Smooth muscle cell (in vitro differentiated cells): ENCODE results near the gene SLC35C1. TPM values are rescaled to one million over a fixed set of nuclear protein-coding genes. Genes with fewer than 3 reads are reported as not detected.

Source experiments
- DNase-seq: peaks from one replicate; lab custom pipeline; 2025; ENCODE audit not compliant: unreplicated experiment; lab: John Stamatoyannopoulos, UW
- H2AFZ ChIP-seq: fragments of 200-600 bp; sonication (generic); 2 replicates; pipeline ENCODE4 v1.6.0; 2016; ENCODE audit warnings: antibody characterized with exemption, low read depth, mild to moderate bottlenecking
- H3F3A ChIP-seq: fragments of 200-600 bp; sonication (generic); 2 replicates; pipeline ENCODE4 v1.6.0; 2017; ENCODE audit warnings: antibody characterized with exemption, low read depth
- H3K27ac ChIP-seq: fragments of 200-600 bp; sonication (generic); 2 replicates; pipeline ENCODE4 v1.5.1; 2016; ENCODE audit warnings: low read depth, mild to moderate bottlenecking
- H3K27me3 ChIP-seq: fragments of 200-600 bp; sonication (generic); 2 replicates; pipeline ENCODE4 v1.6.1; 2016; ENCODE audit warnings: low read depth, mild to moderate bottlenecking
- H3K36me3 ChIP-seq: fragments of 200-600 bp; sonication (generic); 2 replicates; pipeline ENCODE4 v1.5.1; 2016; ENCODE audit warnings: low read depth
- H3K4me1 ChIP-seq: fragments of 200-600 bp; sonication (generic); 2 replicates; pipeline ENCODE4 v1.5.1; 2016; ENCODE audit warnings: low read depth
- H3K4me2 ChIP-seq: fragments of 200-600 bp; sonication (generic); 2 replicates; pipeline ENCODE4 v1.6.0; 2016; ENCODE audit warnings: mild to moderate bottlenecking
- H3K4me3 ChIP-seq: fragments of 200-600 bp; sonication (generic); 2 replicates; pipeline ENCODE4 v1.5.1; 2016; ENCODE audit warnings: mild to moderate bottlenecking
- H3K79me2 ChIP-seq: fragments of 200-600 bp; sonication (generic); 2 replicates; pipeline ENCODE4 v1.6.0; 2016; ENCODE audit warnings: low read depth, mild to moderate bottlenecking
- H3K9ac ChIP-seq: fragments of 200-600 bp; sonication (generic); 2 replicates; pipeline ENCODE4 v1.6.0; 2016; ENCODE audit warnings: low read depth
- H3K9me3 ChIP-seq: fragments of 200-600 bp; sonication (generic); replicated peaks from 2 replicates; pipeline ENCODE4 v1.5.1; 2016; ENCODE audit warnings: low read depth
- H4K20me1 ChIP-seq: fragments of 200-600 bp; sonication (generic); 2 replicates; pipeline ENCODE4 v1.6.0; 2016; ENCODE audit warnings: low read depth
- CTCF ChIP-seq: fragments of 200-600 bp; sonication (generic); IDR thresholded peaks from 2 replicates; pipeline ENCODE4 v1.5.1; 2017; ENCODE audit warnings: borderline replicate concordance, mild to moderate bottlenecking, antibody characterized with exemption; ENCODE audit not compliant: insufficient read depth, poor library complexity, severe bottlenecking
- WGBS: methylation state at CpG from one replicate; pipeline ENCODE4 v1.1.7; 2016; ENCODE audit warnings: low lambda C conversion rate; 5-methylcytosine and 5-hydroxymethylcytosine counted together
- polyA plus RNA-seq: library from polyadenylated mRNA; unstranded; fragments of >200 nt; fragmentation: Nextera tagmentation; extraction: Ambion mirVana; gene quantifications from 2 replicates; pipeline ENCODE4 v1.2.1, GENCODE V29; 2016
- total RNA-seq: library from RNA; depleted of rRNA; stranded (reverse); fragments of >200 nt; gene quantifications from 2 replicates; pipeline ENCODE4 v1.2.3, GENCODE V29; 2014

SLC35C1 gene
- total and polyA plus RNA-seq, 2 experiments from 2014 or later = 8.9 to 32.7 TPM

- no peak for DNase-seq
- Histone ChIP-seq H3F3A (peaks cover 6% of the 10 kb centered on the region), H3K79me2 (peaks cover 71% of the 10 kb centered on the region), H4K20me1 (peaks cover 94% of the 10 kb centered on the region), H3K9ac (no peak overlapping the region), H3K4me3 (no peak overlapping the region), H3K9me3 (no peaks in the 10 kb centered on the region), H3K4me2 (no peak overlapping the region), H3K27me3 (no peaks in the 10 kb centered on the region), H3K4me1 (peaks cover 12% of the 10 kb centered on the region), H2AFZ (no peak overlapping the region), H3K36me3 (no peaks in the 10 kb centered on the region), H3K27ac (no peak overlapping the region)
- 13% methylated on average over 1 of the region's 1 CpG for WGBS
- TF ChIP-seq CTCF = no peak
These were observed 47.8 kb downstream of the SLC35C1 start for GRCh38 chr11:45852712-45853101.

- Histone ChIP-seq H3K4me1 (peaks cover 10% of the 10 kb centered on the region), H2AFZ (no peak overlapping the region), H4K20me1 (peaks cover 96% of the 10 kb centered on the region), H3K4me3 (no peak overlapping the region), H3K27ac (no peak overlapping the region), H3K79me2 (peaks cover 62% of the 10 kb centered on the region), H3K27me3 (no peaks in the 10 kb centered on the region), H3K9me3 (no peaks in the 10 kb centered on the region), H3K4me2 (no peak overlapping the region), H3F3A (peaks cover 8% of the 10 kb centered on the region), H3K36me3 (no peaks in the 10 kb centered on the region), H3K9ac (no peak overlapping the region)
- WGBS = 89% methylated on average over 7 of the region's 7 CpGs
- TF ChIP-seq CTCF = no peak
- DNase-seq = no peak
These were observed 48.6 kb downstream of the SLC35C1 start for GRCh38 chr11:45853332-45854219.

GRCh38 chr11:45855308-45855707 is 50.4 kb downstream of the SLC35C1 start:
- Histone ChIP-seq H3K4me2 (no peak overlapping the region), H3K36me3 (no peaks in the 10 kb centered on the region), H4K20me1 (peaks cover 94% of the 10 kb centered on the region), H2AFZ (no peak overlapping the region), H3K4me1 (peaks cover 17% of the 10 kb centered on the region), H3K27me3 (no peaks in the 10 kb centered on the region), H3K27ac (peak overlapping the region; percentile 91), H3F3A (peaks cover 16% of the 10 kb centered on the region), H3K4me3 (no peak overlapping the region), H3K79me2 (peaks cover 47% of the 10 kb centered on the region), H3K9ac (peak overlapping the region; percentile 35), H3K9me3 (no peaks in the 10 kb centered on the region)
- 60% methylated on average over 5 of the region's 5 CpGs for WGBS
- DNase-seq = no peak
- no peak for TF ChIP-seq CTCF
